HG02759 (cell line): ENCODE results near the gene PRKAR1B.
"Not testable (repeated sequence)": the region's sequence is repeated elsewhere in the genome, so short reads cannot be mapped to it uniquely, and the experiment has no call there.

Experiments
- ATAC-seq: cut with Tn5 transposase; IDR thresholded peaks from one replicate; pipeline ENCODE4 v1.9.1; 2021; ENCODE audit warnings: mild to moderate bottlenecking, moderate library complexity; ENCODE audit not compliant: unreplicated experiment

Gene PRKAR1B

DNA sequence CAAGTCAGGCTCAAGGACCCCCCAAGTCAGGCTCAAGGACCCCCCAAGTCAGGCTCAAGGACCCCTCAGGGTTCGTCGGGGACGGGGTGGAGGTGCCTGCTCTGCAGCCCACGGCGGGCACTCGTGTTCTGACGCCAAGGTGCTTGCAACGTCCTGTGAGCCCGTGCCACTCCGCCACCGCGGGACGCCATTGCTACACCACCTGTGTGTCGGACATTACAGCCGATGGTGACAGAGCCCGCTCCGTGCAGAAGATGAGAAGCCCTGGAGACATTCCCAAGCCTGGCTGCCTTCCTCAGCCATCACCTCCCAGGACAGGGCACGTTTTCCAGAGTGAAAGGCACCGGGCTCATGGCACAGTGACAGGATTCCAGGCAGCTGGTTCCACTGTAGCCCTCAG, 98.3 kb downstream of the PRKAR1B start:
- no peak for ATAC-seq

DNA sequence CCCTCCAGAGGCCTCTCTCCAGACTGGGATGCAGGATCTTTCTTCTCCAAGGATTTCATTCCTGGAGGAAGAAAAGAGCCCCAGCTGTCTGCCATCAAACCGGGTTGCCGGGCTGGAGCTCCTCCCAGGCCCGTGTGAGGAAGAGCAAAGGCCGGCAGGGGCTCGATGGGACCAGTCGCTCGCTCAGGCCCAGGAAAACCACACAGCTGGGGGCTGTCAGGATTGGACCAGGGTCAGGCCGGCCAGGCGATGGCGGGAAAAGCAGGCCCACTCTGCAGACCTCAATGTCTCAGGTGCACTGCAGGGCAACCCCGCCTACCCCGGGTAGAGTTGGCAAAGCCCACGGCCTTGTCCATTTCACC, 98.7 kb downstream of the PRKAR1B start:
- ATAC-seq: no peak

DNA sequence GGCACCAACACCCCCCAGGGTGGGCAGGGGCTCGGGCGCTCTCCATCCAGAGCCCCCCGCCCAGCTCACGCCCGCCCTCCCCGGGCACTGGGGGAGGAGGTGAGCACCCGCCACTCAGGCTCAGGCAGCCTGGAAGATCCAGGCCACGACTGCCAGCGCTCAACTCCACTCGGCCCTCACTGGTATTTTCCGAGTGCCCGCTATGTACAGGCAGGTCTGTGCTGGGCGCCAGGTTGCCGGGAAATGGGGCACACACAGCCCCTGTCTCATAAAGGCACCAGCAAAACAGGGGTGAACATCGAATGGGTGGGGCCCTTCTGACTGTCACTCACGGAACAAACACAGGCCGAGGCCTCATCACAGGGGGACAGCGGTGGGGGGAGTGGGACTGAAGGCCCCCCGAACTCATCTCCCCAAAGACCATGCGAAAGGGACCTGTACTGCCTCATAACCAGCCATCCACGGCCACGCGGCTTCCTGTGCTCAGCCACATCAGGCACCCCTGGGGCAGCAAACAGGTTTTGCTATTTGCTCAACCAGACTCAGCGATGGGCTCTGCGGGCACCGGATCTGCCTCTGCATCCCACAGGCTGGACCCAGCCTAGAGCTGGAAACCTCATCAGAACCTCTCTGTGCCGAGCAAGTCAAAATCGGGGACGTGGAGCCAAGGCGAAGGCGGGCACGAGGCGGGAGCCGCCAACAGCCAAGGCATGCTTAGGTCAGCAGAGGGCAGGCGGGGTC, 99.2 kb downstream of the PRKAR1B start:
- ATAC-seq: no peak

DNA sequence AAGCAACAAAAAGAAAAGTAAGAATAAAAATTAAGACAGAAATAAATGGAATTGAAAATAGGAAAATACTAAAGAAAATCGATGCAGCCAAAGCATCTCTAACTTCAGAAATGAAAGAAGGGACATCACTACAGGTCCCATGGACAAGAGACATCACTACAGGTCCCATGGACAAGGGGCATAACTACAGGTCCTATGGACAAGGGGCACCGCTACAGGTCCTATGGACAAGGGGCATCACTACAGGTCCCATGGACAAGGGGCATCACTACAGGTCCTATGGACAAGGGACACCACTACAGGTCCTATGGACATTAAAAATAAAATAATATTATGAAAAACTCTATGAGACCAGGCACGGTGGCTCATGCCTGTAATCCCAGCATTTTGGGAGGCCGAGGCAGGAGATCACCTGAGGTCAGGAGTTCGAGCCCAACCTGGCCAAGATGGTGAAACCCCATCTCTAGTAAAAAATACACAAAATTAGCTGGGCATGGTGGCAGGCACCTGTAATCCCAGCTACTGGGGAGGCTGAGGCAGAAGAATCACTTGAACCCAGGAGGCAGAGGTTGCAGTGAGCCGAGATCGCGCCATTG, 101.6 kb downstream of the PRKAR1B start:
- ATAC-seq: no peak

DNA sequence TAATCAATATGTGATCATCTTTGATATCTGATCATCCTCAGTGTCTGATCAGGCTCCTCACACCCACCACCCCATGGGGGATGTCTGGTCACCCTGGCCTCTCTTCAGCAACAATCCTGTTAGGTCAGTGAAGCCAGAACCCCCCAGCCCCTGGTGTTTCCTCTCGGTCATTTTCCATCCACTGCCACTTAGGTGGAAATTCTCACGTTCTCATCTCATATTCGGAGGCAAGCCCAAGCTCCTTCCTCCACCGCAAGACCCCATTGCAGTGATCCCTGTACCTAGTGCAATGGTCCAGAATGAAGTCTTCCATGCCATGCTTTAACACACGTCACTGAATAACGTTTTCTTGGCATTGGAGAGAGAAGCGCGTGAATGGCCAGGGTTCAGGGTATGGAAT, 103.6 kb downstream of the PRKAR1B start:
- no peak for ATAC-seq

DNA sequence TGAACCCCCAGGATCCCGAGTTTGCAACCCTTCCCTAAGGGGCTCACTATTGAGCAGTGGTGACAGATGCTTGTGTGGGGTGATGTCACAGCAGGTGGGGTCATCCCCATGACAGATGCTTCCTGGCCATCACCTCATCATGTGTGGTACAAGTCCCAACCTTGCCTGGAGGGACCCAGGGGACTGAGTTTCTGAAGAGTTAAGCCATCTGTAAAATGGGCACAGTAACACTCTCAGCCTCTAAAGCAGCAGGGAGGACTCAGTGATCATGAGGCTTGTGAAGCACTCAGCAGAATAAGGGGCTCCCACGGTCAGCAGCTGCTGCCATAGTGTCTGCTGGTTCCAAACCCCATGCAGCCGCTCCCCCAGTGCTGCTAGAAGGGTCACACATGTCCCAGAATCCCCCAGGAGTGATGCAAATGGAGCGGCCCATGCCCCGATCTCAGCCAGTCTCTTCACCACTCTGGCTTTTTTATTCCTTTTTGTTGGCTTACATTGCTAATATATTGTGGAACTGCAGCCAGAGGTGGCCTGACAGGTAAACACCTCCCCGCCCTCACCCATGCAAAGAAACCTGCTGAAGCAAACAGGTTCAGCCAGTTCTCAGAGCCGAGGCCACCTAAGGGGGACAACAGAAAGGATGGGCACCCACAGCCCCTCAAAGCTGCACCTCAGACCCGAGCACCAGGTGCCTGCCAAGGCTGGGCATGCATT, 105.4 kb downstream of the PRKAR1B start:
- ATAC-seq: no peak

DNA sequence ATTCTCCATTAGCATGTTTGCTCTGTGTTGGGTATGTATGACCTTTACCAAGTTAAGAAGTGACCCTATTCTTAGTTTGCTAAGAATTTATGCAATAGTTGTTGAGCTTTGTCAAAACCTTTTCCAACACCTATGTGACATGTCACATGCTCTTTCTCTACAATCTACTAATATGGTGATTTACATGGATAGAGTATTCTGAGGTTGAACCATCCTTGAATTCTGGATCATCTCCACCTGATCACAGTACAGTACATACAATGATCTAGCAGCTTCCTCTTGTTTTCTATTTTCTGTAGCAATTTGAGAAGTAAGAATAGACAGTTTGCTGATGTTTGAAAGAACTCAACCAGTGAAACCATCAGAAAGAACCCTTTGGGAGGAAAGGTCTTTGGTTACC, 106.2 kb downstream of the PRKAR1B start:
- no peak for ATAC-seq

DNA sequence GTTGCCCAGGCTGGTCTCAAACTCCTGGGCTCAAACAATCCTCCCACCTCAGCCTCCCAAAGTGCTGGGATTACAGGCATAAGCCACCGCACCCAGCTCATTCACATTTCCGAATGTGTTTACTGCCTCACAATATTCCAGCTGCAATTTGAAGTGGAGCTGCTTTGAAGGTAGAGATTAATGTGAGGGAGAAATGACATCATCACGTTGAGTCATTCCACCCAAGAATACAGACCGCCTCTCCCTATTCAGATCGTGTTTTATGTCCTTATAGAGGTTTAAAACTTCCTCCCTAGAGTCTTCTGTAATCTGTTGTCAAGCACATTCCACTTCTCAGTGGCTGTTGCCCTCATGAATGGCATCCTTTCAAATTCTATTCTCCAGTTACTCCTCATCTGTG, 107.0 kb downstream of the PRKAR1B start:
- ATAC-seq: no peak

DNA sequence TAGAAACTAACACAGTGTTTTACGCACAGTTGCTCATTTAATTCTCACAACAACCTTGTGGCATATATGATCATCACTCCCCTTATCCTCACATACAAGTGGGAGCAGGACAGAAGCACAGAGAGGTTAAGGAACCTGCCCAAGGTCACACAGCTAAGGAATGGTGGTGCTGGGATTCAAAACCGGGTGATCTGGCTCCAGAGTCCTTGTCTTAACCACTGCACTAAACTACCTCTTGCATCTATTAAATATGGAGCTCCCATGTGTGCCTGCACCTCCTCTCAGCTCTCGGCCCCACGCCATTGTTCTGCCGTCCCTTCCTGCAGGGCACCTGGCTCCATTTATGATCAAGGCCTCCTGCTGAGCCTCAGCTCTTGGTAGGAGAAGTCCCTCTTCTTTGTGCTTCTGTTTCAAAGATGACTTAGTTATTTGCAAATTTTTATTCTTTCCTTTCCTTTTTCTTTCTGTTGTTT, 107.7 kb downstream of the PRKAR1B start:
- ATAC-seq: no peak

DNA sequence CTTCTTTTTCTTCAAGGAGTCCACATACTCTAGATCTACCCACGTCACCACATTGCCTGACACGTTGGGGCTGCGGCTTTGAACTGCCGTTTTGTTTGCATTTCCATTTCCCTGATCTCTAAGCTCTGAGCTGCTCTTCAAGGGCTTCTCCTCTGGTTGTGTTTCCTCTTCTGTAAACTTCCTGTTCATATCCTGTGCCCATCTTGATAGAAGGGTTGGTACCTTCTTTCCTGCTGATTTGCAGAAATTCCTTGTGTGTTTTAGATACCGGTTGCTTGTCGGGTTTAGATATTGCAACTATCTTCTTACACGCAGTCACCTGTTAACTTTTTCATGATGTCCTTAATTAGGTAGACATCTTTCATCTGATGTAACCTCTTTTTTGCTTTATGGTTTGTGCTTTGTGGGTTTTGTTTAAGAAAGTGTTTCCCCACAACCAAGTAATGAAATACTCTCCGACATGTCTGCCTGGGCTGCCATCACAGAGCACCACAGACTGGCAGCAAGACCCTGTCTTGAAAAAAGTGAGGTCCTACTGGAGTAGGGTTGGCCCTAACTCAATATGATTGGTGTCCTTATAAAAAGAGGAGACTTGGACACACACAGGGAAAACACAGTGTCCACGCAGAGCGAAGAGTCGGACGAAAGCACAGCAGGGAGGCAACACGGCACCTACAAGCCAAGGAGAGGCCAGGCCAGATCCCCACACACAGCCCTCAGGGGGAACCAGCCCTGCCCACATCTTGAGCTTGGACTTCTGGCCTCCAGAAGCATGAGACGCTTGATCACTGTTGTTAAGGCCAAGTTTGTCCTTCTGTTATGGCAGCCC, 108.3 kb downstream of the PRKAR1B start:
- ATAC-seq: no peak

DNA sequence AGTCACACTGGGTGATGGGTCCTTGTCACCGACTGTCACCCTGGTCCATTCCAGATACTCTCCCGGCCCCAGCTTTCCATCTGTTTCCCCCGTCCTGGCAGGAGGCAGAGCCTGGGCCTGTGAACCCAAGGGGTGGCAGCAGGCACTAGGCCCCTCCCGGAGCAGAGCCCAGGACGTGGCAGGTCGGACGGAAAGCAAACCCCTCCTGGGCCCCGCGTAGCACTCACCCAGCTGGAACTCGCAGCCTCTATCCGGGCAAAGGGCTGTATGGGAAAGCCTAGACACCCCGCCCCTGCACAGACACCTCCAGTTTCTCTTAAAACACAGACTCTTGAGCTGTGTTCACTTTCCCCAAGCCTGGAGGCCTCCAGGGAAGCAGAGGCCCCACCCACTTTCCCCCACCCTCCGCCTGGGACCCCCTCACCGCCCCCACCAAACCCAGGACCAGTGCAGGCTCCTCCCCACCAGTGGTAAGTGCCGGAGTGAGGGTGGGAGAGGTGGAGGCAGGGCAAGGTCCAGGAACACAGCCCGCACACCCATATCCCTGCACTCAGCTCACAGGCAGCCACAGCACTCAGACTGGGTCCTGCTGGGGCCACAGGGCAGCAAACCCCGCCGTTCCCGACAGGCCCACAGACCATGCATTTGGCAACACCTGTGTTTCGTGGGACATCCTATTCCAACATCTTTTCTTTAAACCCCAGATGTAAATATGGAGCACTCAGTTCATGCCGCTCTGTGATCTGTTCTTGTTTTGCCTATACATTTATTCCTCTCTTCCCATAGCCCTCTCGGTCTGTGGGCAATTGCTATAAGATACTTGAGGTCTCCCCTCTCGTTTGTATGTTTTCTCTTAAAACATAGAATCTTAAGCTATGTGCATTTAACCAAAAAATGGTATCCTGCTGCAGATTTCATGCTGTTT, 109.2 kb downstream of the PRKAR1B start:
- ATAC-seq: no peak

DNA sequence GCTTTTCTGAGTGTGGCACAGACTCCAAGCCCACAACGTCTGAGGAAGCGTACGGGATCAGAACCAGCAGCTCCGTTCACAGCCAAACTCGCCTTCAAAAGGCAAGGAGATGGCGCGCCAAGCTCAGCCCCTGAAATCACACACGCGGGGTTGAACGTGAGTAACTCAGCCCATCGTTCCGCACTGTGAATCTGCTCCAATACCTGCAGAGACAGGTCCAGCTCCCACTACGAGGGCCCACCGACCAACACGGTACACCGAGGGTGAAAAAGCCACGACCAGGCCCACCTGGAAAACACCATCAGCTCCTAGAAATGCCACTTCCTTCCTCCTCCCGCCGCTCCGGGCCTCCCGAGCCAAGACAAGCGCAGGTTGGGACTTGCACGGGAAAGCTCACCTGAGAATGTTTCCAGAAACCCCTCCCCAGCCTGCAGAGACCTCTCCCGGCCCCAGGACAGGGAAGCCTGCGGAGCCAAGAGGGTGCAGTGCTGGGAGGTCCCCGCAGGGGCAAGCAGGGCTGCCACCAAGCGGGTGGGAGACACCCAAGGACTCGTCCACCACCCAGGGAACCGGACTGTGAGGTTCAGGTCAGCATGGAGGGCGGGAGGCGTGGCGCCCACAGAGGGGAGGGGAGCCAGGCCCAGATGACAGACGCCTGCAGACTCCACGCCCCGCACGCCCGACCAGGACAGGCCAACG, 113.5 kb downstream of the PRKAR1B start:
- ATAC-seq: no peak

DNA sequence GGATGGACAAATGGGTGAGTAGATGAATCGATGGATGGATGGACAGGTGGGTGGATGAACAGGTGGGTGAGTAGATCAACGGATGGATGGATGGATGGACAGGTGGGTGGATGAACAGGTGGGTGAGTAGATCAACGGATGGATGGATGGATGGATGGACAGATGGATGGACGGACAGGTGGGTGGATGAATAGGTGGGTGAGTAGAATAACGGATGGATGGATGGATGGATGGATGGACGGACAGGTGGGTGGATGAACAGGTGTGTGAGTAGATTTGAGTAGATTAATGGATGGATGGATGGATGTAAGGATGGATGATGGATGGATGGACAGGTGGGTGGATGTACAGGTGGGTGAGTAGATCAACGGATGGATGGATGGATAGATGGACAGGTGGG, 115.2 kb downstream of the PRKAR1B start:
- ATAC-seq: not testable (repeated sequence)

DNA sequence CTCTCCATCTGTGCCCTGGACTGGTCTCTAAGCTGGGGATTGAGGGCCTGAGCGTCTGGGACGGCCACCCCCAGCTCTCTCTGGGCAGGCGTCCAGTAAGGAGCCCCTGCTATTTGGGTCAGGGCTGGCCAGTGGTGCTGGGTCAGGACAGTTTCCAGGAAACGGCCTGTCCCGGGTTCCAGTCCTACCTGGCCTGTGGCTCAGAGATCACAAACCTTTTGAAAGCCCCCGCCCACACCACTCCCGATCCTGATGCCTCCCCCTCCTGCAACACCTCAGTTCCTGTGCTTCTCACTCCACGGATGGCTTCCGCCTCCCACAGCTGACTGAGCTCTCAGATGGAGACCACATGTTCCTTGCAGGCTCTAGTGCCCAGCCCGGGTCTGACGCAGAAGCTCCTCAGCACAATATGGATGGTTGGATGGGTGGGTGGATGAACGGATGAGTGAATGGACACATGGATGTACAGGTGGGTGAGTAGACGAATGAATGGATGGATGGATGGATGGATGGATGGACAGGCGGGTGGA, 115.7 kb downstream of the PRKAR1B start:
- ATAC-seq: no peak

DNA sequence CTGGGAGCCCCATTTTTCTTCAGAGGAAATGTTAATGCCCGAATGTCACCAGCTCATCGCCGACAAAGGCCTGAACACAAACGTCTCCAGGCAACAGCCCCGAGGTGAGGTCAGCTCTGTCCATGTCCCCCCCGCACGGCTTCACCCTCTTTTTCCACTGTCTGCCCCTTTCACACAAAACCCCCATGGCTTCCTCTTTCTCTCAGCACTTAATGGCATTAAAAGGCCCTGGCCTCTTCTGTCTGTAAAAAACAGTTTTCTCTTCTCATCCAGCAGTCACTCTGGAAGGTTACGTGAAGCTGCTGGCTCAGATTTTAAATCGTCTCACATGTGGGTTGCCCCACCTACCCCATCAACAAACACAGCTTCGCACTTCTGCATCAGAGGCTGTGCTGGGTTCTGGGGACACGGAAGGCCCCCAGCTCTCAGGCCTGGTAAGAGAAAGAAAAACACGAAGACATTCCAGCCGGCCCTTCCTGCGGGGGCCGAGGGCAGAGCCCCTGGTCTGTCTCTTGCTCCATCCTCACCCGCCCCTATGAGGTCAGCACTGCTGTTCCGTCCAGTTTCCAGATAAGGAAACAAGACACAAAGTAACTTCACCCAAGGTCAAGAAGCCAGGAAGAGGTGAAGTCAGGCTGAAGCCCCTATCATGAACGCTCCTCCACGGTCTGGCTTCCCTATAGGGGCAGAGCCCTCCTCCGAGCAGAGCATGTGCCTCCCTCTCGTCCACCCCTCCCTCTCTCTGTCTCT, 116.4 kb downstream of the PRKAR1B start:
- ATAC-seq: no peak

DNA sequence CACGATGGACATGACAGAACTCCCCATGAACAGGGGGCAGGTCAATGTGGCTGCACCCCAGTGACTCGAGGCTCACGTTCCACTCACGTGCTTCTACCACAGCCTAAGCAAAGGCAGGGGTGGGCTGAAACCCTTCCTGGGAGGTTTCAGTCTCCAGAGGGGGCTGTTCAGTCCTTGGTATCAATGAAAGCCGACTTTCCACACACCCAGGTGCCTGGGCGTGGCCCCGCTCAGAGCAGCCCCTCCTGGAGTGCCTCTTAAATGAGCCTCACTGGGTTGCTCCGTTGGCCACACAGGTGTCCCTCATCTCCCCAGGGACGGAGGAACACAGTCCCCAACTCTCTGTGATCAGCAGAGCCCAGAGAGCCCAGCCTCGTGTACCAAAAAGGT, 116.9 kb downstream of the PRKAR1B start:
- no peak for ATAC-seq

DNA sequence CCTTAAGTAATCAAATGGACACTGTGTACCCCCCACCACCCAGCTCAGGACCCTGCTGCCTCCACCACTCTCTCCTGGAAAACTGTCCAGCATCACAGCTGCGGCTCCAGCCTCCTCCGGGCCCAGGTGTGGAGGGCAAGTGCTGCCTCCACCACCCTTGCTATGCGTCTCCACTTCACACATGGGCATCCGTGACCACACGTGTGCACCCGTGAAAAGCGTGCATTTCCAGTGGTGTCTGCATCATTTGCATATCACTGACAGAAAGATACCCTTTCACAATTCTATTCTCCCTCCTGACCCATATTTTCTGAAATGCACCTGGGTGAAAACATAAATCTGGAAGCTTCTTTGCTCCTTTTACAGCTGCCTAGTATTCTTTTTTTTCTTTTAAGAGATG, 117.7 kb downstream of the PRKAR1B start:
- no peak for ATAC-seq

DNA sequence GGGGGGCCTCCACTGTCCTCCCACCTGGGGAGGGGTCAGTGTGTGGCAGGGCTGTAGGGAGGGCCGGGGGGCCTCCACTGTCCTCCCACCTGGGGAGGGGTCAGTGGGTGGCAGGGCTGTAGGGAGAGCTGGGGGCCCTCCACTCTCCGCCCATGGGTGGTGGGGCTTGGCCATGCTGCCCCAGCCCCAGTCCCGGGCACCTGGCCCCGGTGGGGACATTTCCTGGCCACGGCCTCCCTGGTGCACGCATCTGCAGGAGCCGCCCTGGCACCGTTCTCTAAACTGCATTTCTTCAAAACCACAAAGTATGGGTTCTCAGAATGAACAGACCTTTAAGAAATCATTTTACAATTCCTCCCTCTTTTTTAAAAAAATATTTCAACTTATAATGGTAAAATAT, 118.1 kb downstream of the PRKAR1B start:
- no peak for ATAC-seq

DNA sequence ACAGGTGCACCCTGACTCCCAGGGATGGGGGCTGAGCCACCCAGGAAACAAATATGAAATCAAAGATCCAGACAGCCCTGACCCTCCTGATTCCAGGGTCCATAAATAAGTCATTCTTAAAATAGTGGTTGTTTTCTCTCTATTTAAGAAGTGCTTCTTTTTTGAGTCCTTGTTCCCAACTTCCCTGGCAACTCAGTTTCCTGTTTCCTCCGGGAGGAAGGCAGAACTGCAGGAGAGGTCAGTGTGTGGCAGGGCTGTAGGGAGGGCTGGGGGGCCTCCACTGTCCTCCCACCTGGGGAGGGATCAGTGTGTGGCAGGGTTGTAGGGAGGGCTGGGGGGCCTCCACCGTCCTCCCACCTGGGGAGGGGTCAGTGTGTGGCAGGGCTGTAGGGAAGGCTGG, 118.7 kb downstream of the PRKAR1B start:
- no peak for ATAC-seq
